IMR-90 (cell line): Measurements from ENCODE around the gene PPM1J.

Experiments
- CEBPB ChIP-seq: IDR thresholded peaks from 2 replicates; pipeline ENCODE4 v1.6.1; 2012; ENCODE audit warnings: low read depth, low read length, improper control_type of control experiment
- CHD1 ChIP-seq: IDR thresholded peaks from 2 replicates; pipeline ENCODE4 v1.6.1; 2012; ENCODE audit warnings: low read depth, low read length, improper control_type of control experiment
- CTCF ChIP-seq: conservative IDR thresholded peaks from 2 replicates; pipeline ENCODE4 v1.5.1; 2012; ENCODE audit warnings: mild to moderate bottlenecking, low read depth, low read length, improper control_type of control experiment
- ELK1 ChIP-seq: fragments of 150-350 bp; IDR thresholded peaks from 2 replicates; pipeline ENCODE4 v1.6.1; 2016; ENCODE audit warnings: low read depth, mild to moderate bottlenecking, low read length, moderate library complexity, borderline replicate concordance
- FOS ChIP-seq: fragments of 150-350 bp; IDR thresholded peaks from 2 replicates; pipeline ENCODE4 v1.6.1; 2016; ENCODE audit warnings: low read depth, low read length
- MAFK ChIP-seq: IDR thresholded peaks from 2 replicates; pipeline ENCODE4 v1.6.1; 2012; ENCODE audit warnings: low read depth, low read length, improper control_type of control experiment
- MAZ ChIP-seq: IDR thresholded peaks from 2 replicates; pipeline ENCODE4 v1.6.1; 2012; ENCODE audit warnings: low read depth, mild to moderate bottlenecking, low read length, improper control_type of control experiment, moderate library complexity, borderline replicate concordance
- MXI1 ChIP-seq: IDR thresholded peaks from 2 replicates; pipeline ENCODE4 v1.6.1; 2012; ENCODE audit warnings: low read depth, mild to moderate bottlenecking, low read length, moderate library complexity, borderline replicate concordance
- NFE2L2 ChIP-seq: fragments of 150-350 bp; IDR thresholded peaks from 2 replicates; pipeline ENCODE4 v1.6.1; 2016; ENCODE audit warnings: low read depth, mild to moderate bottlenecking, low read length
- POLR2A ChIP-seq: IDR thresholded peaks from 2 replicates; pipeline ENCODE4 v1.6.1; 2012; ENCODE audit warnings: mild to moderate bottlenecking, low read depth, low read length
- RAD21 ChIP-seq: IDR thresholded peaks from 2 replicates; pipeline ENCODE4 v1.6.1; 2012; ENCODE audit warnings: low read length, improper control_type of control experiment
- SMC3 ChIP-seq: fragments of 150-350 bp; IDR thresholded peaks from 2 replicates; pipeline ENCODE4 v1.6.1; 2016; ENCODE audit warnings: low read depth, mild to moderate bottlenecking, antibody characterized with exemption, low read length, moderate library complexity
- USF2 ChIP-seq: fragments of 150-350 bp; IDR thresholded peaks from 2 replicates; pipeline ENCODE4 v1.6.1; 2017; ENCODE audit warnings: mild to moderate bottlenecking, antibody characterized with exemption, low read length, low read depth

- TF ChIP-seq MXI1, result no peak
- TF ChIP-seq POLR2A, result no peak
- no peak for TF ChIP-seq CTCF
- no peak for TF ChIP-seq SMC3
- TF ChIP-seq CEBPB, result no peak
- no peak for TF ChIP-seq MAZ
- no peak for TF ChIP-seq ELK1
- TF ChIP-seq USF2, result no peak
- no peak for TF ChIP-seq FOS
- TF ChIP-seq RAD21, result no peak
- TF ChIP-seq NFE2L2, result no peak
- TF ChIP-seq CHD1, result no peak
- no peak for TF ChIP-seq MAFK
Measured at GRCh38 chr1:112693821-112694220, 21.3 kb downstream of the PPM1J start.
